ENCODE results near the gene PIP5K1B. TPM values are rescaled to one million over a fixed set of nuclear protein-coding genes. Genes with fewer than 3 reads are reported as not detected.

PIP5K1B gene
- total and polyA plus RNA-seq, 10 of the 15 experiments (the other 5 are each of a cell fraction or from before 2014, with no cell fraction given): 6.8 to 16.3 (median 10.6) TPM

DNA sequence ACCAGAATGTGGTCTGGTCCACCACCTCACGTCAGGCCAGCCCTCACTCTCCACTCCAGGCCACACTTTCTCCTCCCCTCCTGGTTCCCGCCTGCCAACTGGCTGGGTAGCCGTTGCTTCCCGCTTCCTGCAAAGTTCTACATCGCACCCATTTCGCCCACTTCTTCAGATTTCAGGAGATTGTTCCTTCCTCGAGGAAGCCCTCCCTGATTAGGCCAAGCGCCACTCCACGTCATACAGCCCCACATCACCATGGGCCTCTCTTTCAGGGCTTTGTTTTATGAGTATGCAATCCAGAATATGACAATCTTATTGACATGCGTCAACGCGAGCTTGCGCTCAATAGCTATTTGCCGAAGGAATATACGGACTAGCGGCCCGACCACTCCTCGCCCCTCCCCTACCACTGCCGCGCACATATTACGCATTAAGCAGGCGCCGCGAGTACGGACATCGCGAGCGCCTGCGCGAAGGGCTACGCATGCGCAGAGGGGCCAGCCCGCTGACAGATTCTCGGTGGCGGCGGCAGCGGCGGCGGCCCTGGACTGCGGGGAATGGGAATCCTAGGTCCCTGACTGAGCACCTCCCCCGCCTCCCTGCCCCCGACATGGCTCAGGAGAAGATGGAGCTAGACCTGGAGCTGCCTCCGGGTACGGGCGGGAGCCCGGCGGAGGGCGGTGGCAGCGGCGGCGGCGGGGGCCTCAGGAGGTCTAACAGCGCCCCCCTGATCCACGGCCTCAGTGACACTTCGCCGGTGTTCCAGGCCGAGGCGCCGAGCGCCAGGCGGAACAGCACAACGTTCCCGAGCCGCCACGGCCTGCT, 74.7 kb downstream of the PIP5K1B start (continued):
- no peak; the same call in 1 of the 2 replicates for TF ChIP-seq NFIC (IDR thresholded peaks at IDR 0.05; ENCODE audit: low read depth, low read length)

DNA sequence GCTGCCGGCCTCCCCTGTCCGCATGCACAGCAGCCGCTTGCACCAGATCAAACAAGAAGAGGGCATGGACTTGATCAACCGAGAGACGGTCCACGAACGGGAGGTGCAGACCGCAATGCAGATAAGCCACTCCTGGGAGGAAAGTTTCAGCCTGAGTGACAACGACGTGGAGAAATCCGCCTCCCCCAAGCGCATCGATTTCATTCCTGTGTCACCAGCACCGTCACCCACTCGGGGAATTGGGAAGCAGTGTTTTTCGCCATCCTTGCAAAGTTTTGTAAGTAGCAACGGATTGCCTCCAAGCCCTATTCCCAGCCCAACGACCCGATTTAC, 75.3 kb downstream of the PIP5K1B start:
- Histone ChIP-seq H3K4me1 (ENCODE audit: control insufficient read depth, insufficient read depth, low read length) (peaks cover 2% of the 10 kb centered on the region; the same call in 1 of the 2 replicates), H3K27ac (ENCODE audit: control insufficient read depth, insufficient read depth) (peak overlapping the region; percentile 92), H3K36me3 (ENCODE audit: control insufficient read depth in 2 of 2, insufficient read depth in 2 of 2, low read length in 1 of 2) (no peaks in the 10 kb centered on the region), H3K27me3 (replicated peaks in 1 of 2; ENCODE audit: control insufficient read depth in 2 of 2, insufficient read depth in 2 of 2, low read length in 1 of 2) (no peaks in the 10 kb centered on the region), H3K9me3 (replicated peaks; ENCODE audit: control insufficient read depth, insufficient read depth, low read length) (no peaks in the 10 kb centered on the region), H3K79me2 (ENCODE audit: control insufficient read depth, insufficient read depth, low read length) (peaks cover 32% of the 10 kb centered on the region), H3K9ac (ENCODE audit: control insufficient read depth, insufficient read depth, low read length) (peak overlapping the region; percentile 93), H4K20me1 (ENCODE audit: control insufficient read depth, insufficient read depth) (no peaks in the 10 kb centered on the region), H3K4me3 (peak overlapping the region; percentile 83), H3K4me2 (ENCODE audit: control insufficient read depth, insufficient read depth) (peak overlapping the region; percentile 95), H2AFZ (ENCODE audit: control insufficient read depth, low read depth, low read length) (peak overlapping the region; percentile 96)
- intact Hi-C loops (cut with micrococcal nuclease; ENCODE audit: unreplicated experiment) (loop anchor here (2.0 to 5.0 kb wide), 3 partner anchors 22 to 218 kb away; no protein-coding TSS in a partner anchor), in situ Hi-C loops (cut with MboI) (loop anchor here (5.0 kb wide), 1 partner anchor 222 kb away; no protein-coding TSS in a partner anchor)
- RAD21 ChIA-PET (ENCODE audit: unreplicated experiment): interaction anchor here (1.6 to 1.7 kb wide), 2 partner anchors 20 to 216 kb away, joined by 5 to 6 read pairs; no protein-coding TSS in a partner anchor
- under 1% methylated on average over 19 of the region's 19 CpGs for WGBS (ENCODE audit: insufficient coverage, insufficient replicate concordance, low lambda C conversion rate, missing lambda C conversion rate)
- FAIRE-seq (no peak), ATAC-seq (no peak), DNase-seq (ENCODE audit: low read depth, low spot score) (no peak)
- BruUV-seq (replicated peaks): no TSS peak
- CTCF ChIA-PET: interaction anchor here (1.0 to 1.4 kb wide), 5 partner anchors 15 to 74 kb away, joined by 3 to 4 read pairs (median 3); no protein-coding TSS in a partner anchor
- POLR2A ChIA-PET: interaction anchor here (1.0 to 1.4 kb wide), 3 partner anchors 18 to 23 kb away, joined by 3 to 4 read pairs (median 3); no protein-coding TSS in a partner anchor
- SMC1A ChIA-PET (ENCODE audit: uncharacterized antibody, unreplicated experiment): interaction anchor here (0.6 to 1.6 kb wide), 9 partner anchors 12 to 246 kb away, joined by 3 to 7 read pairs (median 3); no protein-coding TSS in a partner anchor
- TF ChIP-seq POLR2AphosphoS5 (IDR thresholded peaks at IDR 0.05; ENCODE audit: low read length): no peak
- TF ChIP-seq CHD4 (IDR thresholded peaks at IDR 0.05): no peak
- peak; percentile 48 for TF ChIP-seq LARP7 (IDR thresholded peaks at IDR 0.05)
- TF ChIP-seq ZBED1 (IDR thresholded peaks at IDR 0.05; ENCODE audit: borderline replicate concordance): no peak
- TF ChIP-seq, protein P1, sequence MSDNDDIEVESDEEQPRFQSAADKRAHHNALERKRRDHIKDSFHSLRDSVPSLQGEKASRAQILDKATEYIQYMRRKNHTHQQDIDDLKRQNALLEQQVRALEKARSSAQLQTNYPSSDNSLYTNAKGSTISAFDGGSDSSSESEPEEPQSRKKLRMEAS (IDR thresholded peaks at IDR 0.05; ENCODE audit: low read depth, low read length): no peak
- TF ChIP-seq IKZF2 (IDR thresholded peaks at IDR 0.05): peak in 1 of 2 experiments; percentile 42; a peak in 3 of 4 replicates
- TF ChIP-seq SMARCA5 (IDR thresholded peaks at IDR 0.05): 0 out of 2 replicates have a peak, but pooled peaks have one; percentile 7
- TF ChIP-seq JUNB (IDR thresholded peaks at IDR 0.05): no peak
- no peak for TF ChIP-seq NRF1 (conservative IDR thresholded peaks at IDR 0.05; ENCODE audit: low read depth, low read length)
- no peak for TF ChIP-seq ATF7 (IDR thresholded peaks at IDR 0.05; ENCODE audit: low read depth)
- TF ChIP-seq SIX5 (IDR thresholded peaks at IDR 0.05; ENCODE audit: low read depth, low read length, severe bottlenecking): no peak
- TF ChIP-seq CREM (IDR thresholded peaks at IDR 0.05; ENCODE audit: low read depth): 0 out of 2 replicates have a peak, but pooled peaks have one; percentile 10
- TF ChIP-seq, protein P2, sequence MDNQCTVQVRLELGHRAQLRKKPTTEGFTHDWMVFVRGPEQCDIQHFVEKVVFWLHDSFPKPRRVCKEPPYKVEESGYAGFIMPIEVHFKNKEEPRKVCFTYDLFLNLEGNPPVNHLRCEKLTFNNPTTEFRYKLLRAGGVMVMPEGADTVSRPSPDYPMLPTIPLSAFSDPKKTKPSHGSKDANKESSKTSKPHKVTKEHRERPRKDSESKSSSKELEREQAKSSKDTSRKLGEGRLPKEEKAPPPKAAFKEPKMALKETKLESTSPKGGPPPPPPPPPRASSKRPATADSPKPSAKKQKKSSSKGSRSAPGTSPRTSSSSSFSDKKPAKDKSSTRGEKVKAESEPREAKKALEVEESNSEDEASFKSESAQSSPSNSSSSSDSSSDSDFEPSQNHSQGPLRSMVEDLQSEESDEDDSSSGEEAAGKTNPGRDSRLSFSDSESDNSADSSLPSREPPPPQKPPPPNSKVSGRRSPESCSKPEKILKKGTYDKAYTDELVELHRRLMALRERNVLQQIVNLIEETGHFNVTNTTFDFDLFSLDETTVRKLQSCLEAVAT (IDR thresholded peaks at IDR 0.05): no peak
- no peak for TF ChIP-seq MEF2B (IDR thresholded peaks at IDR 0.05; ENCODE audit: partially characterized antibody, poor library complexity, severe bottlenecking)
- TF ChIP-seq, protein P3, sequence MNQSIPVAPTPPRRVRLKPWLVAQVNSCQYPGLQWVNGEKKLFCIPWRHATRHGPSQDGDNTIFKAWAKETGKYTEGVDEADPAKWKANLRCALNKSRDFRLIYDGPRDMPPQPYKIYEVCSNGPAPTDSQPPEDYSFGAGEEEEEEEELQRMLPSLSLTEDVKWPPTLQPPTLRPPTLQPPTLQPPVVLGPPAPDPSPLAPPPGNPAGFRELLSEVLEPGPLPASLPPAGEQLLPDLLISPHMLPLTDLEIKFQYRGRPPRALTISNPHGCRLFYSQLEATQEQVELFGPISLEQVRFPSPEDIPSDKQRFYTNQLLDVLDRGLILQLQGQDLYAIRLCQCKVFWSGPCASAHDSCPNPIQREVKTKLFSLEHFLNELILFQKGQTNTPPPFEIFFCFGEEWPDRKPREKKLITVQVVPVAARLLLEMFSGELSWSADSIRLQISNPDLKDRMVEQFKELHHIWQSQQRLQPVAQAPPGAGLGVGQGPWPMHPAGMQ (IDR thresholded peaks at IDR 0.05; ENCODE audit: borderline replicate concordance): no peak
- no peak for TF ChIP-seq SPI1 (IDR thresholded peaks at IDR 0.05; ENCODE audit: borderline replicate concordance, insufficient read depth, low read depth, low read length)
- no peak for TF ChIP-seq NFYA (IDR thresholded peaks at IDR 0.05; ENCODE audit: borderline replicate concordance, low read depth, low read length)
- TF ChIP-seq SMC3 (IDR thresholded peaks at IDR 0.05; ENCODE audit: borderline replicate concordance, low read length): no peak
- TF ChIP-seq STAT1 (conservative IDR thresholded peaks at IDR 0.05): no peak
- 0 out of 2 replicates have a peak, but pooled peaks have one; percentile 45 for TF ChIP-seq CHD1 (IDR thresholded peaks at IDR 0.05; ENCODE audit: low read depth, low read length)
